Measurements from ENCODE around the gene OR10H4. TPM values are rescaled to one million over a fixed set of nuclear protein-coding genes. Genes with fewer than 3 reads are reported as not detected.

The OR10H4 gene
- total and polyA plus RNA-seq, 7 donors, result not detected

DNA sequence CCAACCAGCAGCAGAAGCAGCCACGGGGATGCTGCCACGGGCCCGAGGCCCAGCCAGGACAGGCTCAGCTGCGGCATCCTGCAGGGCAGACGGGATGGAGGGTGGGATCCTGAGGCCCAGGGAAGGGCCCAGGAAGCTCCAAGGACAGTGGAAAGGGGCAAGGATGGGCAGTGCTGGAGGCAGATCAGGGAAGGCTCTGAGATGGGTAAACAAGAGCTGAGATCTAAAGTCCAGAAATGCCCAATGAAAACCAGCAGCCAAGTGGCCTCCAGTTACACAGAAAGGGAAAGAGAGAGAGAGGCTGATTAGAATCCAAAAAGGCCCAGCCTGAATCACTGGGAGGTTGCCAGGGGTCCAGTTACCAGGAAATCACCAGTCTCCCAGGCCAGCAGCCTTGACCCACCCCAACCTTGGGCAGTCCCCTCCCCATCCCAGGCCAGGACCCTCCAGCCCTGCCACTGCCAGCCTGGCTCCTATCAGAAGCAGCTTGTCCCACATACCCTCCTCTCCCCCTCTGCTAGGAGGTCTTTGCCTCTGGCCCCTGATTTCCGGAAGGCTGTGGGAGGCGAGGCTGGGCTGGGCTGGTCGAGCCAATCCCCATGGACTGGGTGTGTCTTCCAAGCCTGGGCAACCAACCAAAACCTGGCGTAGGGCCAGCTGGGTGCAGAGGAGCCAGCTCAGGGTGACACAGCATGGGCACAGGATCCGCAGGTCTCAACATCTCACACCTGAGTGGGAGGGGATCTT lies 14.3 kb upstream of the OR10H4 start, which contains the start of gene CYP4F11:
CYP4F11 (minus strand) TSS at position 198 of the 747 bp plus-strand sequence; CDS start at position 77, 121 bp downstream.
- 19 to 56% methylated on average over 10 of the region's 10 CpGs for WGBS, 2 donors
- Histone ChIP-seq H3K36me3 (no peaks in the 10 kb centered on the region), H3K4me1 (peaks cover 0 to 8% (median 0%) of the 10 kb centered on the region in 4 donors), H3K27me3 (peaks cover 3 to 46% (median 15%) of the 10 kb centered on the region in 3 donors), H3K27ac (no peak within 1 kb of the TSS), H3K4me3 (no peak within 1 kb of the TSS), H3K9me3 (no peaks in the 10 kb centered on the region)
- intact Hi-C loops (cut with DNase I), result no loop called here
- no peak for DNase-seq
- TF ChIP-seq CTCF (IDR thresholded peaks at IDR 0.05) (no peak), POLR2A (IDR thresholded peaks at IDR 0.05) (no peak), EP300 (IDR thresholded peaks at IDR 0.05) (no peak), POLR2AphosphoS5 (IDR thresholded peaks at IDR 0.05) (no peak)

- Histone ChIP-seq H3K9me3 (no peaks in the 10 kb centered on the region), H3K27ac (no peak overlapping the region), H3K4me1 (peaks cover 0 to 8% (median 0%) of the 10 kb centered on the region in 4 donors), H3K4me3 (no peak overlapping the region), H3K36me3 (no peaks in the 10 kb centered on the region), H3K27me3 (peaks cover 6 to 46% (median 15%) of the 10 kb centered on the region in 3 donors)
- WGBS, 2 donors, result 10 to 64% methylated on average over 3 of the region's 3 CpGs
- DNase-seq, result no peak
- TF ChIP-seq POLR2AphosphoS5 (IDR thresholded peaks at IDR 0.05) (no peak), CTCF (IDR thresholded peaks at IDR 0.05) (no peak), EP300 (IDR thresholded peaks at IDR 0.05) (no peak), POLR2A (IDR thresholded peaks at IDR 0.05) (no peak)
- intact Hi-C loops (cut with DNase I), result no loop called here
These were observed 13.6 kb upstream of the OR10H4 start for GRCh38 chr19:15935167-15935702.

- Histone ChIP-seq H3K4me3 (no peak overlapping the region), H3K4me1 (peaks cover 0 to 8% (median 0%) of the 10 kb centered on the region in 4 donors), H3K36me3 (no peaks in the 10 kb centered on the region), H3K27me3 (peaks cover 6 to 36% (median 9%) of the 10 kb centered on the region in 3 donors), H3K9me3 (no peaks in the 10 kb centered on the region), H3K27ac (no peak overlapping the region)
- intact Hi-C loops (cut with DNase I), result no loop called here
- no peak for DNase-seq
- TF ChIP-seq POLR2A (IDR thresholded peaks at IDR 0.05) (no peak), CTCF (IDR thresholded peaks at IDR 0.05) (no peak), EP300 (IDR thresholded peaks at IDR 0.05) (no peak), POLR2AphosphoS5 (IDR thresholded peaks at IDR 0.05) (no peak)
- WGBS, 2 donors, result 83 to 92% methylated on average over 3 of the region's 3 CpGs
These were observed 12.6 kb upstream of the OR10H4 start for GRCh38 chr19:15936173-15936572.

GRCh38 chr19:15936950-15937349 lies 11.9 kb upstream of the OR10H4 start:
- H3K27me3 ChIP-seq, result peaks cover 6 to 35% (median 8%) of the 10 kb centered on the region in 3 donors
- intact Hi-C loops (cut with DNase I), result no loop called here
- no peak for DNase-seq
- WGBS, 2 donors, result 72 to 98% methylated on average over 2 of the region's 2 CpGs
- H3K36me3 ChIP-seq, result no peaks in the 10 kb centered on the region
- no peaks in the 10 kb centered on the region for H3K9me3 ChIP-seq
- no peak overlapping the region for H3K4me3 ChIP-seq
- H3K27ac ChIP-seq, result no peak overlapping the region
- H3K4me1 ChIP-seq, result peaks cover 0 to 8% (median 0%) of the 10 kb centered on the region in 4 donors
- TF ChIP-seq EP300 (IDR thresholded peaks at IDR 0.05), result no peak
- no peak for TF ChIP-seq POLR2AphosphoS5 (IDR thresholded peaks at IDR 0.05)
- no peak for TF ChIP-seq POLR2A (IDR thresholded peaks at IDR 0.05)
- TF ChIP-seq CTCF (IDR thresholded peaks at IDR 0.05), result no peak
